HG03432 (cell line): Measurements from ENCODE around the gene WNT5B.

Source experiments
- ATAC-seq: cut with Tn5 transposase; IDR thresholded peaks from one replicate; pipeline ENCODE4 v1.9.1; 2021; ENCODE audit warnings: mild to moderate bottlenecking, moderate library complexity; ENCODE audit not compliant: unreplicated experiment

The WNT5B gene

GRCh38 chr12:1629338-1630132 is 504 bp downstream of the WNT5B start:
- no peak for ATAC-seq

GRCh38 chr12:1630133-1630826 is 1.2 kb downstream of the WNT5B start:
- ATAC-seq: no peak

DNA sequence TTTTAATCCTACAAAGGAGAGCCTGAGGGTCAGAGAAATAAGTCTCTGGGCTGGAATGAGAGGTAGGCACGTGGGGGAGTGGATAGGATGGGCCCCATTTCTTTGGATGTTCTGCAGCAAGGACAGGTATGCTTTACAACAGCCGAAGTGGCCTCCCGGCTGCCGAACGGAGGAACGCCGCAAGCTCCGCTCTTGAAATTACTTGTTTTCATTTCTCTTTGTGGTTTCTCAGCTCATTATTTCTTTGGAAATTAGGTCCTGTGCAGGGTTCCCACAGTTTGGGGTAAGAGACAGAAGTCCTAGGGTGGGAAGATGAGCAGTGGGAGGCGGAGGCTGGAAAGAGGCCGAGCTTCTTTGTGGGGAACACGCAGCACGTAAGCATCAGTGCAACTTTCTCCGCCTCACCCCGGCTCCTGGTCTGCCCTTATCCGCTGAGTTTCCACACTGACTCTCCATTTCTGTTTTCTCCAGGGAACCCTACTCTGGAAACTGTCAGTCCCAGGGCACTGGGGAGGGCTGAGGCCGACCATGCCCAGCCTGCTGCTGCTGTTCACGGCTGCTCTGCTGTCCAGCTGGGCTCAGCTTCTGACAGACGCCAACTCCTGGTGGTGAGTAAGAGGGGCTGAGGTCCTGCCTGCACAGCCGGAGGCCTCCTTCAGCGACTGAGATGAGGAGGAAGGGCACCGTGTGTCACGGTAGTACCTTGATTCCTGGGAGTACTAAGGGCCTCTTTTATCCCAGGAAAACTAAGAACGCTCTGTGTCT is 2.0 kb downstream of the WNT5B start:
- ATAC-seq: no peak

- ATAC-seq: no peak
These were observed 3.7 kb downstream of the WNT5B start for GRCh38 chr12:1632702-1633101.

- no peak for ATAC-seq
These were observed 4.4 kb downstream of the WNT5B start for GRCh38 chr12:1633459-1633858.

DNA sequence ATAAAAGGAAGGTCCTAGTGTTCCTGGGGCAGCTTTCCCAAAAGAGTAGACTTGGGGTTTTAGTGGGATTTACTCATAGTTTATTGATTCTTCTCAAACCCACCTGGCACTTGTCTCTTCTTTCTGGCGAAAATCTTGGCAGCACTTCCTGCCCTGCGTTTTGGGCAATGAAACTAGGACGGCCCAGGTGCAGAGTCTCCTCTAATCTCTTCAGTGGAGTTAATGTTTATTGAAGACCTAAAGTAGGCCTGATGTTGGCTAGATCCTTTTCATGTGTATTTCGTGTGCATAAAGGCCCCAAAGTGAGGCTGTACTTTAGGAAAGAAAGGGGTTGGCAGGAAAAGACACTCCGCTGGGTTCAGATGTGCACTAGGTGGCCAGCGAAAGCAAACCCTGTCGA is 5.1 kb downstream of the WNT5B start:
- ATAC-seq: no peak

DNA sequence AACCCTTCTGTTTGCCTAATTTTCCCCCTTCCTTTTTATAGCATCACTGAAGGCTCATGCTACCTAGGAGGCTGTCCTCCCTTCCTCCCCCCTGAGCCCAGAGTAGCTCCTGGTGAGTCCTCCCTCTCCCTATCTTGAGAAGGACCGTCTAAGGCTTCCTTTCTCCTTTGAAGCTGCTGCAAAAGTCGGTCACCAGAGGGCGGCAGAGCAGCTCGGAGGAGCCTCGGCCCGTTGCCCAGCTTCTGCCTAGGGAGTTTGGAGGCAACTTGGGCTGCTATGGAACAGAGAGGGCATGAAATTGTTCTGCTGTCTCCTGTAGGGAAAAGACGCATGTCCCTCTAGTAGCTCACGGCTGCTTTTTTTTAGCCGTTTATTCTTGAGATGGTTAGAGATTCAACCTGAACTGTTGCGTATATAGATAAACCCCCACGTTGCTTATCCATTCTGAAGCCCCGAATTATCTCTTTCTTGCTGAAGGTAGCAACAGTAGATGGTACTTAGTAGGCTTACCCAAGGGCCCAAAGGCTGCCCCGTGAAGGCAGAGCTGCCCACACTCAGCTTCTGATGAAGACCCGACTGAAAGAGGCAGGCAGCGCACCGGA is 5.7 kb downstream of the WNT5B start:
- ATAC-seq: no peak

DNA sequence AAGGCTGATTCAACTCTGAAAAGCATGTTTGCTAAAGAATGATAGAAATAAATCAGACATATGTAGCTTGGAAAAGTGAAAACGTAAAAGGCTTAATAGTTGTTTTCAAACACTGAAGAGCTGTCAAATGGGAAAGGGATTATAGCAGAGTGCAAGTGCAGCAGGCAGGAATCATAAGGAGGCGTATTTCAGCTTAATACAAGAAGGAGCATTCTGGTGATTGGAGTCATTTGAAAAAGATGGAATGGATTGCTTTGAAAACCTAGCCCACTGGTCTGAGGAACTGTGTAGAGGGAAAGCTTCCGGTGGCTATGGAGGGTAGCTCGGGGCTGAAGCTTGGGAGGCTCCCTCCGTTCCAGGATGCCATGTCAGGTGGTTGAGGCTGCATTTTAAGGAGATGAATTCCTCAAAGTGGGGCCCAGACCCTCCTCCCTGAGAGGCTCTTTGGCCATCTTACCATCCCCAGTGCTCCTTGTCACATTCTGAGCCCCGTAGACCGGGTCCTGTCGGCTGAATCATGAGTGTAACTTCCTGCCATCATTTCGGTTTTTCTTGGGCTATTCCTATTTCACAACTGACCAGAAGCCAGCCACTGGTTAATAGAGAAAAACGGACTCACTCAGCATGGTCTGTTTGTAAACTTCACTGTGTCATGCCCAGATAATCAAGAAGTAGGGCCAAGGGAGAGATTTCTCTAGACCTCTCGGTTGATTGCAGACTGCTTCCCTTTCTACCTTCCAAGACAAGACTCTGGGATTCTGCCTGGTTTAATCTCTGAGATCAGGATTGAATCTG is 6.5 kb downstream of the WNT5B start:
- no peak for ATAC-seq

DNA sequence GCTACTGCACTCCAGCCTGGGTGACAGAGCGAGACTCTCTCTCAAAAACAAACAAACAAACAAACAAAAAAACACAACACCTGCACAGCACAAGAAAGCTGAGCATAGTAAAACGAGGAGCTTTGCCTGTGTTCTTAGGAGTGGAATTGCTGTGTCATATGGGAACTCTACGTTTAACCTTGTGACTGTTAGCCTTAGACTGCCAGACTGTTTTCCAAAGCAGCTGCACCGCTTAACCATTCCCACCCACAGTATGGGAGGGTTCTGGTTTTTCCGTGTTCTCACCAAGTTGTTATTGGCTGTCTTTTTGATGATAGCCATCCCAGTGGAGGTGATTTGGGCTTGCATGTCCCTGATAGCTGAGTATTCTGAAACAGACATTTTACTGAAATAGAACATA is 9.2 kb downstream of the WNT5B start:
- no peak for ATAC-seq

- no peak for ATAC-seq
These were observed 10.5 kb downstream of the WNT5B start for GRCh38 chr12:1639538-1639937.

DNA sequence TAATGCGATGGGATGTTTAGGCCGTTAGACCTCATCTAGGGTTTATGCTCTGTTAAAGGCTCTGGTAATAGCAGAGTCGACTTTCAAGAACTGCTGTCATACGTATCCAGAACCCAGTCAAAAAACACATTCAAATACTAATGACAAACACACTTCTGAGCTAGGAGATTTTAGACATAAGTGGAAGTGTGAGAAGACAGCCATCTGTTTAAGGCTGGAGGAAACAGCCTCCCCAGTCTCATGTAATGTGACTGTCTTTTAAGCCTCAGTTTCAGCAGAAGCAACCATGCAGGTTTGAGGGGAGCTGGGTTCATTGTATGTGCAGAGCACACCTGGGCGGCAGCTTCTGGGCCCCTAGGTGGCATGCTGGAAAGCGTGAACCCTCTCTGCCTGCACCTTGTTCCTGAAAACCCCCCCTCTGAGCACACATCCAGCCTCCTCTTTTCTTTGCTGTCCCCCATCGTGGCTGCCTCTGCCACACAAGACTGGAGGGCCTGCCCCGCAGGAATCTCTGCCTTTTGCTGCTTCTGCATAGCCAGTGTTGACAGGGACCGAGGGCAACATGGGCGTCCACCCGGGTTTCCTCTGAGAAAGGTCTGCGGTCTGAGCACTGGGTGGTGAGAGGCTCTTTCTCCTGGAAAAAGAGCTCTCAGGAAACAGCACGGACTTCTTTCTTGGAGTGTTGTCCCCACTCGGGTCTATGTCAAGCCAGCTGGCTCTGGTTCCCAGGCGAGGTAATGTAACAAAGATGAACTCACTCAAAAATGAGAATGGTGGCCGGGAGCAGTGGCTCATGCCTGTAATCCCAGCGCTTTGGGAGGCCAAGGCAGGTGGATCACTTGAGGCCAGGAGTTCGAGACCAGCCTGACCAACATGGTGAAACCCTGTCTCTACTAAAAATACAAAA is 11.6 kb downstream of the WNT5B start:
- no peak for ATAC-seq

DNA sequence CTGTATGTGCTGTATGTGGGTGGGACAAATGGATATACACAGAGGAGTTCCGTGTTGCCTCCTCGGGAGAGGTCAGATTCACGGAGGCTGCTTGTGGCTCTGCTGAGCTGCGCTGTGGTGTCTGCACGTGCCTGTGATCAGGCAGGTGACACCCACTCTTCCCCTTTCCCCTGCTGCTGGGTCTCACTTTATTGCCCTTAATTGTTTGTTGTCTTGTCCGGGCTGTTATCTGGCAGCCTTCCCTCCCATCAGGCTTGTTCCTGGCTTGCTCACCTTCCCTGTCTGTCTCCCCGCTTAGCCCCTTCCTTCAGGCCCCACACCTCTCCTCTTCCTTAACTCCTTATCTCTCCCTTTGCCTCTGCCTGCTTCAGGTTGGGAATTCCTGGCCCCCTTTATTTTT is 13.5 kb downstream of the WNT5B start:
- no peak for ATAC-seq

GRCh38 chr12:1643043-1643442 is 14.0 kb downstream of the WNT5B start:
- ATAC-seq: no peak

GRCh38 chr12:1643905-1644533 is 15.0 kb downstream of the WNT5B start:
- no peak for ATAC-seq

DNA sequence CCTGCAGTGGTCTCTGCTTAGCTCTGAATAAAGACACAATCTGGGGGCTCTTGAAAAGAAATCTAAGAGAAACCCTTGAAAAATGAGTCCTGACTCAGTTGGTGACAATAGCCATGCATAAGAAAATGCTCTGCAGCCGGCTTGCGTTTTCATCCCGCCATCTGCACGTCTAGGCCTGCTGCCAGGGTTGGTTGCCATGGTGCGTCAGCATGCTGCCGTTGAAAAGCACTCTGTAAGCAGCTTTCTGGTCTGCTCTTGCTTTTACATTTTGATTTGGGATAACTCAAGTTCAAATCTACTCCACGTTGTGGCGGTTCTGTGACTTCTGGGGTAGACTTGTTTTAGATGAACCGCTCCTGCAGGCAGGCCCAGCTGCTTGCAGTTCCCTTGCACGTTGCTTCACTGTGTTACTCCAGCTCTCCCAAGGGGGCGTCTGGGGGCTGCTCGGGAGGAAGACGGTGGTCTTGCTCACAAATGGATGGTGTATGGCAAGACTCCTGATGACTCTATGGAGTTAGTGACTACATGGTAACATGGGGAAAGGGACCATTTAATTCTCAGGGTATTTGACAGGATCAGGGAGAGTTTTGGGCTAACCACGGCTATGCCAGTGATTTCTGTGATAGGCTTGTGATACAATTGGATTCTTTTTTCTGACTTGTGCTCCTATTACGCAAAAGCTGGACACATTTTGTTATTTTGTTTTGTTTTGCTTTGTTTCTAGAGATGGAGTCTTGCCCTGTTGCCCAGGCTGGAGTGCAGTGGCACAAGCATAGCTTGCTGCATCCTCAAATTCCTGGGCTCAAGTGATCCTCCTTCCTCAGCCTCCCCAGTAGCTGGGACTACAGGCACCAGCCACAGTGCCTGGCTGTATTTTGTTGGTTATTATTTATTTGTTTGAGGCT is 15.8 kb downstream of the WNT5B start:
- no peak for ATAC-seq

GRCh38 chr12:1645819-1646218 is 16.8 kb downstream of the WNT5B start:
- ATAC-seq: no peak

DNA sequence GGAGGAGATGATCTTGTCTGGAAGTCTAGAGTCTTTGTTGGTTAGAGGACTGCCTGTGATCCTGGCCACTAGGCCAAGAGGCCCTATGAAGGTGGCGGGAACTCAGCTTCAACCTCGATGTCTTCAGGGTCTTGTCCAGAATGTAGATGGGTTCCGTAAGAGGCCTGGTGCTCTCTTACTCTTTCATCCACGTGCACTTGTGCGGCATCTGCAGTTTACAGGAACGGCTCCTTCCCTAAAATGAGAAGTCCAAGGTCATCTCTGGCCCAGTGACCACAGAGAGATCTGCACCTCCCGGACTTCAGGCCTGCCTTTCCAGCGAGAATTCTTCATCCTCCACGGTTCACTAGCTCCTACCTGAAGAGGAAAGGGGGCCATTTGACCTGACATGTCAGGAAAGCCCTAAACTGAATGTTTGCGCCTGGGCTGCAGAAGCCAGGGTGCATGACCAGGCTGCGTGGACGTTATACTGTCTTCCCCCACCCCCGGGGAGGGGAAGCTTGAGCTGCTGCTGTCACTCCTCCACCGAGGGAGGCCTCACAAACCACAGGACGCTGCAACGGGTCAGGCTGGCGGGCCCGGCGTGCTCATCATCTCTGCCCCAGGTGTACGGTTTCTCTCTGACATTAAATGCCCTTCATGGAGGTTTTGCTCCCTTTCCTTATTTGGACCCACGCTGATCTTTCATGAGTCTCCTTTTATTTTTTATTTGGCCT is 17.7 kb downstream of the WNT5B start:
- no peak for ATAC-seq
